Common myeloid progenitor, CD34-positive (primary cell): ENCODE data around the gene TEAD3.

Experiments used
- CTCF ChIA-PET: fragments of 350-600 bp; sonication (Branson Sonifier 250); formaldehyde crosslinking; loops from one replicate; lab custom pipeline; 2021; ENCODE audit warnings: antibody characterized with exemption; lab: Charles Lee
- POLR2A ChIA-PET: fragments of 350-600 bp; sonication (Branson Sonifier 250); formaldehyde crosslinking; loops from one replicate; lab custom pipeline; 2021; ENCODE audit warnings: antibody characterized with exemption; lab: Charles Lee
- DNase-seq, 3 donors: peaks; one replicate each; pipeline versions ENCODE4 v3.0.0 to v3.0.0-alpha.2; 2013
- H3K27ac ChIP-seq, 2 experiments: 1 replicate in 1 of 2; 2 replicates in 1 of 2; pipeline ENCODE4 v1.7.0; 2013; ENCODE audit warnings: inconsistent platforms in 2 of 2, low read length in 2 of 2, mild to moderate bottlenecking in 2 of 2, low read depth in 1 of 2, moderate library complexity in 1 of 2; ENCODE audit not compliant: severe bottlenecking in 2 of 2, insufficient read depth in 1 of 2, poor library complexity in 1 of 2
- H3K27me3 ChIP-seq, 5 experiments: replicated peaks in 2 of 5; 1 replicate in 3 of 5; 2 replicates in 2 of 5; pipeline versions ENCODE4 v1.6.1 to v1.7.0; 2013; ENCODE audit warnings: low read length in 4 of 5, mild to moderate bottlenecking in 2 of 5, moderate library complexity in 2 of 5, inconsistent platforms in 1 of 5; ENCODE audit not compliant: insufficient read depth in 5 of 5, control insufficient read depth in 4 of 5
- H3K36me3 ChIP-seq, 4 experiments: 1 replicate in 2 of 4; 2 replicates in 2 of 4; pipeline versions ENCODE4 v1.6.1 to v1.7.0; 2013; ENCODE audit warnings: low read length in 3 of 4, control low read depth in 1 of 4, mild to moderate bottlenecking in 1 of 4; ENCODE audit not compliant: control insufficient read depth in 4 of 4, insufficient read depth in 4 of 4
- H3K4me1 ChIP-seq, 4 experiments: 1 replicate in 3 of 4; 2 replicates in 1 of 4; pipeline versions ENCODE4 v1.6.1 to v1.7.1; 2013; ENCODE audit warnings: low read length in 3 of 4, mild to moderate bottlenecking in 3 of 4, control low read depth in 1 of 4, inconsistent platforms in 1 of 4, moderate library complexity in 1 of 4; ENCODE audit not compliant: control insufficient read depth in 4 of 4, insufficient read depth in 4 of 4; ENCODE audit errors: control extremely low read depth in 1 of 4
- H3K4me3 ChIP-seq, 7 experiments: 1 replicate in 4 of 7; 2 replicates in 3 of 7; pipeline versions ENCODE4 v1.5.1 to v1.7.0; 2013; ENCODE audit warnings: mild to moderate bottlenecking in 7 of 7, low read length in 6 of 7, moderate library complexity in 6 of 7, inconsistent platforms in 2 of 7, low read depth in 2 of 7, control low read depth in 1 of 7; ENCODE audit not compliant: insufficient read depth in 4 of 7, control insufficient read depth in 1 of 7; ENCODE audit errors: extremely low read depth in 1 of 7
- H3K9me3 ChIP-seq, 5 experiments: 1 replicate in 4 of 5; 2 replicates in 1 of 5; pipeline versions ENCODE4 v1.6.1 to v1.7.1; 2013; ENCODE audit warnings: low read length in 4 of 5, mild to moderate bottlenecking in 2 of 5, inconsistent platforms in 1 of 5, low read depth in 1 of 5, moderate library complexity in 1 of 5; ENCODE audit not compliant: control insufficient read depth in 4 of 5, insufficient read depth in 2 of 5; ENCODE audit errors: control extremely low read depth in 1 of 5
- WGBS: methylation state at CpG from one replicate; pipeline ENCODE4 v1.1.5; 2013; ENCODE audit not compliant: insufficient coverage; 5-methylcytosine and 5-hydroxymethylcytosine counted together

Gene TEAD3

DNA sequence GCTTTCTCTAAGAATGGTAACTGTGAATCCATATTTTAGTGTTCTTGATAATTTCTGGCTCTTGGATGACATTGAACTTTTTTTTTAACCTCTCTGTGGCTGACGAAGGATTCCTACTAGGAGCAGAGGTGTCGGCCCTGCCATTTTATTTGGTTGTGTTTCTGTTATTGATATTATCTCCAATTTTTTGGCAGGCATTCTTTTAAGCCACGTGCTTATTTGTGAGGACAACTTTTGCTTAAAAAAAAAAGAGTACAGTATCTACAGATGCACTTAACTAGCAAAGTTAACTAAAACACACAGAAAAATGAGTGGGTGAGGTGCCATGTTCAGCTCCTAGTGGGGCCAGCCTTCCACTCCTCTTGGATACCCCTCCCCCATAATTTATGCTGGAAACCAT lies 43.6 kb downstream of the TEAD3 start:
- no peak for DNase-seq
- Histone ChIP-seq H3K27ac (no peak overlapping the region), H3K4me3 (peak overlapping the region in 6 of 7 experiments; percentile 43 to 85 (median 72)), H3K9me3 (no peaks in the 10 kb centered on the region), H3K4me1 (peaks cover 18 to 35% (median 21%) of the 10 kb centered on the region in 4 experiments), H3K36me3 (peaks cover 6 to 20% (median 16%) of the 10 kb centered on the region in 4 experiments), H3K27me3 (no peaks in the 10 kb centered on the region)
- 0% methylated on average over 1 of the region's 3 CpGs for WGBS
- POLR2A ChIA-PET = no interaction called here
- CTCF ChIA-PET = interaction anchor here (0.7 to 2.0 kb wide), 6 partner anchors 13 to 111 kb away, joined by 3 to 7 read pairs (median 4); partner anchors contain the start of genes PPARD and RPL10A

DNA sequence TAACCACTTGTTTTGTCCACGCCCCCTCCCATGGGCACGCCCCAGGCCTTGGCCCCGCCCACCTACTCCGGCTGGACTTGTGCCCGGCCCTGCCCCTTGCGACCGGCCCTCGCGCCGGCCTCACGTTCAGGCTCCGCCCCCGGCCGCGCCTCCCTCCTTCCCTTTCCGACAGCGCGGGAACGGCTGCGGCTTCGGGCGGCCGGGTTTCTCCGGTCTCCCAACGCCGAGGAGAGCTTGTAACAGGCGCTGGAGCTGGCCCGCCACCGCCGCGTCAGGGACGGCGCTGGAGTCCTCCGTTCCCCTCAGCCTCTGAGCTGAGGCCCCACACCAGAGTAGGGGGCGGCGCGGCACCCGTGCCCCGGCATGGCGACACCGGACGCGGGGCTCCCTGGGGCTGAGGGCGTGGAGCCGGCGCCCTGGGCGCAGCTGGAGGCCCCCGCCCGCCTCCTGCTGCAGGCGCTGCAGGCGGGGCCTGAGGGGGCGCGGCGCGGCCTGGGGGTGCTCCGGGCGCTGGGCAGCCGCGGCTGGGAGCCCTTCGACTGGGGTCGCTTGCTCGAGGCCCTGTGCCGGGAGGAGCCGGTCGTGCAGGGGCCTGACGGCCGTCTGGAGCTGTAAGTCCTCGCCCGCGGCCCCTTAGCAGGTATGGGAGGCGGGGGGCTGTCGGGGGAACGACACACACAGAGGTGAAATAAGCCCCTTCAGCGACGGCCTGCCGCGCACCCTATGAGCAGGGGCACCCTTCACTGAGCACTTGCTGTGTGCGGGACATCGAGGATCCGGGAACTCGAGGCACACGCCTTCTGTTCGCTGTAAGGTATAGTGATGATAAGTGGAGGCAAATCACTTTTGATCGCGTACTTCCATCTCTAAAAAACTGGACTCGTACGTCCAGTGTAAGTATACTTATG lies 44.4 kb downstream of the TEAD3 start, which contains the start of gene FANCE:
Gene FANCE (plus strand): TSS at position 156 of the 908 bp plus-strand sequence. CDS start 208 bp downstream, at position 364.
- Histone ChIP-seq H3K4me3 (peak within 1 kb of the TSS; percentile 52 to 85 (median 70)), H3K9me3 (no peaks in the 10 kb centered on the region), H3K4me1 (peaks cover 18 to 35% (median 21%) of the 10 kb centered on the region in 4 experiments), H3K27me3 (no peaks in the 10 kb centered on the region), H3K27ac (peak within 1 kb of the TSS in 1 of 2 experiments; percentile 7), H3K36me3 (peaks cover 4 to 13% (median 9%) of the 10 kb centered on the region in 4 experiments)
- POLR2A ChIA-PET = interaction anchor here (0.6 kb wide), 1 partner anchor 19 kb away, joined by 5 read pairs; no protein-coding TSS in a partner anchor
- CTCF ChIA-PET = interaction anchor here (0.7 to 10.6 kb wide), 12 partner anchors 8 to 157 kb away, joined by 3 to 92 read pairs (median 4); partner anchors contain the start of genes DEF6 and PPARD
- peak; percentile 86 to 90 (median 89) for DNase-seq
- WGBS = under 1% methylated on average over 78 of the region's 87 CpGs

GRCh38 chr6:35451354-35452182 lies 45.3 kb downstream of the TEAD3 start:
- CTCF ChIA-PET = interaction anchor here (1.0 to 10.6 kb wide), 15 partner anchors 9 to 156 kb away, joined by 3 to 92 read pairs (median 5); partner anchors contain the start of genes DEF6, PPARD and RPL10A
- H3K36me3 ChIP-seq = peaks cover 0 to 9% (median 5%) of the 10 kb centered on the region in 4 experiments
- WGBS = 25% methylated on average over 11 of the region's 20 CpGs
- H3K27me3 ChIP-seq = peaks cover 0 to under 1% (median 0%) of the 10 kb centered on the region in 5 experiments
- peaks cover 18 to 35% (median 21%) of the 10 kb centered on the region in 4 experiments for H3K4me1 ChIP-seq
- peak overlapping the region in 6 of 7 experiments; percentile 54 to 85 (median 69) for H3K4me3 ChIP-seq
- peak in 1 of 3 donors; percentile 15 for DNase-seq
- H3K9me3 ChIP-seq = no peaks in the 10 kb centered on the region
- POLR2A ChIA-PET = interaction anchor here (0.6 kb wide), 1 partner anchor 19 kb away, joined by 5 read pairs; no protein-coding TSS in a partner anchor
- no peak overlapping the region for H3K27ac ChIP-seq

DNA sequence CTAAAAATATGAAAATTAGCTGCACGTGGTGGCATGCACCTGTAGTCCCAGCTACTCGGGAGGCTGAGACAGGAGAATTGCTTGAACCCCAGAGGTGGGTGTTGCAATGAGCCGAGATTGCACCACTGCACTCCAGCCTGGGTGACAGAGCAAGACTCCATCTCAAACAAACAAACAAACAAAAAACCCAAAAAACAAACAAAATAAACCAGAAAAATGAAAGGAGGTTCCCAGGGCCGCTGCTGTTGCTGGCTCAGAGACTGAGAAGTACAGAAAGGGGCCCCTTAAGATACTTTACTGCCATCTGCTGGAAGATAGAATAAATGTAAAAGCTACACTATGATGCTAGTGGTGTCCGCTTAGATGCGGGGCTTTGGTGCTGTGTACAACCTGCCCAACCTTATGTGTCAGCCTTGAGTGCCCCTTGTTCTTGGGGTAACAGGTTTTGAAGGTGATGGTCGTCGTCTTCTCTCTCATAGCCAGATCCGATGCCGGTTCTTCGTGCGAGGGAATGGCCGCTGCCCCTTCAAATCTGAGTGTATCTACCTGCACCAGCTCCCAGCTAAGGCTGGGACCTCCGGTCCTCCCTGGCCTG lies 47.5 kb downstream of the TEAD3 start:
- H3K4me3 ChIP-seq = no peak overlapping the region
- no peak overlapping the region for H3K27ac ChIP-seq
- POLR2A ChIA-PET = interaction anchor here (1.0 to 1.2 kb wide), 4 partner anchors 106 to 153 kb away, joined by 3 to 4 read pairs (median 4); partner anchors contain the start of gene DEF6
- CTCF ChIA-PET = interaction anchor here (0.7 to 10.6 kb wide), 22 partner anchors 8 to 163 kb away, joined by 3 to 92 read pairs (median 4); partner anchors contain the start of genes DEF6 and PPARD
- H3K36me3 ChIP-seq = no peaks in the 10 kb centered on the region
- H3K9me3 ChIP-seq = no peaks in the 10 kb centered on the region
- peaks cover 0 to 4% (median 3%) of the 10 kb centered on the region in 5 experiments for H3K27me3 ChIP-seq
- peak; percentile 69 to 82 (median 78) for DNase-seq
- 47% methylated on average over 12 of the region's 14 CpGs for WGBS
- H3K4me1 ChIP-seq = peaks cover 18 to 32% (median 21%) of the 10 kb centered on the region in 4 experiments

- peaks cover 11 to 23% (median 17%) of the 10 kb centered on the region in 4 experiments for H3K4me1 ChIP-seq
- no peak overlapping the region for H3K27ac ChIP-seq
- POLR2A ChIA-PET = interaction anchor here (0.7 kb wide), 1 partner anchor 87 kb away, joined by 3 read pairs; no protein-coding TSS in a partner anchor
- no peaks in the 10 kb centered on the region for H3K9me3 ChIP-seq
- no peak for DNase-seq
- H3K4me3 ChIP-seq = no peak overlapping the region
- CTCF ChIA-PET = interaction anchor here (0.9 to 10.6 kb wide), 14 partner anchors 11 to 161 kb away, joined by 3 to 92 read pairs (median 8); partner anchors contain the start of genes DEF6 and PPARD
- peaks cover 0 to 4% (median 3%) of the 10 kb centered on the region in 5 experiments for H3K27me3 ChIP-seq
- WGBS = 100% methylated on average over 5 of the region's 7 CpGs
- no peaks in the 10 kb centered on the region for H3K36me3 ChIP-seq
These were observed 48.7 kb downstream of the TEAD3 start for GRCh38 chr6:35448191-35448590.

DNA sequence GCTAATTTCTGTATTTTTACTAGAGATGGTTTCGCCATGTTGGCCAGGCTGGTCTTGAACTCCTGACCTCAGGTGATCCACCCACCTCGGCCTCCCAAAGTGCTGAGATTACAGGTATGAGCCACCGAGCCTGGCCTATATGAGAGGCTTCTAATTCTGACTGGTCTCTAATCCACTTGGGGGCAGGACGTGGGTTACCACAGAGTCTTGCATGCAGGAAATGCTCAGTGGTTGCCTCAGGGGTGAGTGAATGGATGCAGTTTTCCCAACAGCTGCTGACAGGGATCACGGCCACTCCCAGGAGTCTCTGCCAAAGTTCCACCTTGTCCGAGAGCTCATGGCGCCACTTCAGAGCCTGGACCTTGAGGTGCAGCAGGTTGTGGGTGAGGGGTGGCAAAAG lies 51.2 kb downstream of the TEAD3 start:
- ChIA-PET CTCF (interaction anchor here (1.0 to 10.6 kb wide), 4 partner anchors 22 to 150 kb away, joined by 3 to 92 read pairs (median 3); partner anchors contain the start of genes DEF6 and RPL10A), POLR2A (no interaction called here)
- H3K4me3 ChIP-seq = no peak overlapping the region
- H3K27me3 ChIP-seq = peaks cover 0 to 10% (median 3%) of the 10 kb centered on the region in 5 experiments
- H3K36me3 ChIP-seq = no peaks in the 10 kb centered on the region
- peak in 2 of 3 donors; percentile 21 to 27 for DNase-seq
- H3K9me3 ChIP-seq = no peaks in the 10 kb centered on the region
- H3K4me1 ChIP-seq = peaks cover 0 to 3% (median 0%) of the 10 kb centered on the region in 4 experiments
- H3K27ac ChIP-seq = no peak overlapping the region
- 72% methylated on average over 5 of the region's 7 CpGs for WGBS
